ENCODE measurements around the gene SDHA.
"Not testable (repeated sequence)": the region's sequence is repeated elsewhere in the genome, so short reads cannot be mapped to it uniquely, and the experiment has no call there.

The SDHA gene

GRCh38 chr5:302416-302815, 84.3 kb downstream of the SDHA start:
- DNase-seq = not testable (repeated sequence)

- DNase-seq = no peak
Measured at GRCh38 chr5:302966-303365, 84.8 kb downstream of the SDHA start.

- not testable (repeated sequence) for DNase-seq
Measured at GRCh38 chr5:303741-304140, 85.6 kb downstream of the SDHA start.

GRCh38 chr5:305050-305449, 86.9 kb downstream of the SDHA start:
- no peak for DNase-seq

- no peak for DNase-seq
Measured at GRCh38 chr5:305459-305858, 87.3 kb downstream of the SDHA start.

- DNase-seq = no peak
Measured at GRCh38 chr5:306011-306805, 88.1 kb downstream of the SDHA start.

Measured in activated naive CD4-positive, alpha-beta T cell treated with anti-CD3 and anti-CD28 coated beads, Interleukin-2, amount 50 U/mL, for 16 hours (primary cell).